GM21737 (cell line): ENCODE results near the gene DUSP23.

ENCODE experiments used
- ATAC-seq: cut with Tn5 transposase; IDR thresholded peaks from one replicate; pipeline ENCODE4 v1.9.1; 2021; ENCODE audit warnings: mild to moderate bottlenecking, moderate library complexity; ENCODE audit not compliant: unreplicated experiment

Gene DUSP23

DNA sequence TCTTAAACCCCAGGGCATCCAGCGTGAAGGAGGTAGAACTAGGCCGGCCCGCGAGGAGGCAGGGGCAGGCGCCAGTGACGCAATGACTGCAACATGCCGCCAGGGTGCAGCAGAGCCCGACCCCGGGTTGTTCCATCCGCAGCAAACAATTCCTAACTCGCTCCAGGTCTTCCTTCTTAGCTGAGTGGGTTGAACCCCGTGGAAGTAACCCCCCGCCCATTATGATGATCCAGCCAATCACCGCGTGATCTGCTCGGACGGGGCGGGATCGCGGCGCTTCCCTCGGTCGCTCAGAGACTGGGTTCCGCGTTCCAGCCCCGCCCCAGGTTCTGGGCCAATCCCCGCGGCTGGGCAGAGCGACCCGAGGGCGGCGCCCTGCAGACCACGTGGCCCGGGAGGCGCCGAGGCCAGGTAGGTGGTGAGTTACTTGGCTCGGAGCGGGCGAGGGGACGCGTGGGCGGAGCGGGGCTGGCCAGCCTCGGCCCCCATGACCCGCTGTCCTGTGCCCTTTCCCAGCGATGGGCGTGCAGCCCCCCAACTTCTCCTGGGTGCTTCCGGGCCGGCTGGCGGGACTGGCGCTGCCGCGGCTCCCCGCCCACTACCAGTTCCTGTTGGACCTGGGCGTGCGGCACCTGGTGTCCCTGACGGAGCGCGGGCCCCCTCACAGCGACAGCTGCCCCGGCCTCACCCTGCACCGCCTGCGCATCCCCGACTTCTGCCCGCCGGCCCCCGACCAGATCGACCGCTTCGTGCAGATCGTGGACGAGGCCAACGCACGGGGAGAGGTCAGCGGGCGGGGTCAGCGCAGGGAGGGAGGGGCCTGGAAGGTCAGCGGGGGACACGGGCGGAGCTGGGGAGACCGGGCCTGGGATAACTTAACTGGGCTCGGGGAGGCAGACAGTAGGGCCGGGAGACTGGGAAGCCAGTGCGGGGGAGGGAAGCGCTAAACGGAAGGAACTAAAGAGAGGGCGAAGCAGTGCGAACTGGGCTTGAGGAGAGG is at the start of gene DUSP23:
DUSP23 (plus strand) TSS at position 380 of the 1,000 bp plus-strand sequence; CDS start at position 519, 139 bp downstream.
- ATAC-seq = peak; percentile 97

DNA sequence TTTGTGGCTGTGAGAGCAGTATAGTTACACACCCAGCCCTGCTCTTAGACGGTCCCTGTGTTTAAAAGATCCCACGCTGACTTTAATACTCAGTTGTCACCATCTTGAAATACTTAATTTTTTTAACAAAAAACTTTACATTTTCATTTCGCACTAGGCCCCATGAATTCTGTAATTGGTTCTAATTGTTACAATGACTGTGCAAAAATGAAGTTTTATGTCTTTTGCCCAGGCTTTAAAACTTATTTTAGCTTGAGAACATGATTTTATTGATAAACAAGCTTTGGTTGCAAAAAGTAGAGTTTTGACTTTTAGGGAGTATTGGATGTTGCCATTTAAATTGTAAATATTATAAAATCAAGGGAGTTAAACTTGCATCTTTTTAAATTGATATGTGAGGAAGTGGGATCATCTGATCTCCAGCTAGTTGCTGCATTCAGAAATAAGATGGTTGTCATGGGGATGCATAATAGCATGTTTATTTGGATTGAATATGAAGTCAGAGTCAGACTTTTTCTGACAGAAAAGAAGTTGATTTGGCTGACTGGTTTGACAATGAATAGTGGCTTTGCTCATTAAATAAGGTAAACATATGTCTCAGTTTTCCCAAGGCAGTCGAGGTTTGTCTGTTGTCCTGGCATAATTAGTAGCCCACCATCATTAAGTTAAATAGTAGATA is 43.4 kb upstream of the DUSP23 start:
- ATAC-seq = no peak

DNA sequence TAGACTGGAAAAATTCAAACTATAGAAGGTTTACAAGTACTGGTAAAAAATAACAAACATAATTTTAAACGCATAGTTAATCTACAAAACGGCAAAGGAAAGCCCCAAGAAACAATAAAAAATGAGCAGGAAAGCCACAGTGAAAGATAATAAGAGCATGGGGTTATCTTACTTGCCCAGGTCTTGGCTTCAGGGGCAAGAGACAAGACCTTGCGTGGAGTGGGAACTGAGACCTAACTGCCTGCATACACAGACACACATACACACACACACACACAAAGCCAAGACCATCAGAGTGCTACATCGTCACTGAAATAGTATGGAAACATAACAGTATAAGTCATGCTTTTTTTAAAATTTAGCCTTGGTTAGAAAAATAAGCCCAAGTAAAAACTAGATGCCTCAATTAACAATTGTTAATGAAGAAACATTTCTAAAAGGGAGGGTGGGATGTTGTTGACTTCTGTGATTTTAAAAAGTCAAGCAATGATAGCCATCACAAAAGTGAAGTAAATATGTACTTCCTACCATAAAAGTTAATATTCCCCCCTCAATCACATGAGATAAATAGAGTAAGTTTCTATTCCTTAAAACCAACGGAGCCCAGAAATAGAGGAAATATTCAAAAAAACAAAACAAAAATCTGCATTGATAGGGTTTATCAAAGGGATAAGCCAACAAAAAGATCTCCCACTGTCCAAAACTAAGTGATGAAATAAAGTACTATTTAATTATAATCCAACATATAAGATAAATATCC is 36.9 kb upstream of the DUSP23 start:
- ATAC-seq = no peak

DNA sequence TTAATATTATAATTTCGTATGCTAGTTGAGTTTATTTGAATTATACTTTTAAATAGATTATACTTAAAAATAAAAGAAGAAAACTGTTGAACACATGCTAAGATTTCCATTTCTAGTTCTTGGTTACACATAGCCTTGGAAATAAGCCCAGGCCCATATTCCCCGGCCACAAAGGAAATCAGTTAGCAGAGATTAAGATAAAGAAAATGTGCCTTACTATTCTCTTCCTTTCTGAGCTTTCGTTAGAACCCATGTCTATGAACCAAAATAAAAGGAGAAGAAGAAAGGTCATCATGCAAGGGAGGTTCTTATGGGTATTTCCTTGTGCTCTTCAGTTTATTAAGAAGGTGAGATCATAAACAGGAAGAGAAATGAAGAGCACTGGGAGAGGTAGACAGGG is 34.1 kb upstream of the DUSP23 start:
- ATAC-seq = no peak

DNA sequence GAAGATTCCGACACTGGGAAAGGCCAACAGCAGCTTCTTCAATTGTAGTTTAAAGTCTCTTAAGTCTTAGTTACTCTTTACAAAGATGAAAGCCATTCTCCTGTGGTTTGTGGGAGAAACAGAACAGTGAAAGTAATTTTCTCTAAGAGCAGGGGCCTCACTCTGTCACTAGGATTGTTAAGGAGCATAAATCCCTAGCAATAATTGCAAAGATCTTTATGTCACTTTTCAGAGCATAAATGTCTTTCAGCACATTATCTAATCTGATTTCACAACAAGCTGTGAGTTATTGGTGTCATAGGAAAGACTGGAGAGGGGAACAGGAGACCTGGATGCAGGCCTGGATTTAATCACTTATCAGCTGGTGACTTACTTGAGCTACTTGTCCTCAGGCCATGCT is 32.4 kb upstream of the DUSP23 start:
- no peak for ATAC-seq

DNA sequence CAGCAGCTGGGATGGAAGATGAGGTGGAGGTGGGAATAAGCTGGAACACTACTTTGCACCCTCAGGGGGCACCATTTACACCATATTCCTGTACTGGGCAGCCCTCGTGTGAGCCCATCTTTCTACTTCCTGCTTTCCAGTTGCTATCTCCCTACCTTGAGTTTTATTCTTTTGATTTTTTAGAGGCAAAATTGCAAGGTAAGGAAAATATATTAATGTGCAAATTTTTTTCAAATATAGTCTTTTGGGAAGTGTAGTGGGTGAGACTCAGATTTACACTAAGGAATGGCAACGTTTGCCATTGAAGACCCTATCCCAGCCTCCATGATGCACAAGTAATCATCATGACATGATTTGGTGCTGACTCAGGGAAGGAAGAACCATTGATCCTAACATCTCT is 31.1 kb upstream of the DUSP23 start:
- ATAC-seq = no peak

DNA sequence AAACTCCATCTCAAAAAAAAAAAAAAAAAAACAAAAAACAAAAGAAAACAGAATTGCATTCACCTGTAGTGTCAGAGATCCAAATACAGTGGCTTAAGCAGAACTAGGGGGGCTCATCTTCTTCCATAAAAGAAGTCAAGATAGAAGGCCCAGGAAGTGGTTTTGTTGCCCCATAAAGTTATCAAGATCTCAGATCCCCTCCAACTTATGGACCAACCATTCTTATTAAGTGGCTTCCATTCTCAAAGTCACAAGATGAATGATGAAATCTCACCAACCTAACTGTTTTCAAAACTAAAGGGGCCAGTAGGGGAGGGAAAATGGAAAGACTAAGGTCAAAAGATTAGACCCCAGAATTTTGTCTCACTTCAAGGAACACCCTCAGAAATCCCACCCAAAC is 30.1 kb upstream of the DUSP23 start:
- ATAC-seq = no peak

DNA sequence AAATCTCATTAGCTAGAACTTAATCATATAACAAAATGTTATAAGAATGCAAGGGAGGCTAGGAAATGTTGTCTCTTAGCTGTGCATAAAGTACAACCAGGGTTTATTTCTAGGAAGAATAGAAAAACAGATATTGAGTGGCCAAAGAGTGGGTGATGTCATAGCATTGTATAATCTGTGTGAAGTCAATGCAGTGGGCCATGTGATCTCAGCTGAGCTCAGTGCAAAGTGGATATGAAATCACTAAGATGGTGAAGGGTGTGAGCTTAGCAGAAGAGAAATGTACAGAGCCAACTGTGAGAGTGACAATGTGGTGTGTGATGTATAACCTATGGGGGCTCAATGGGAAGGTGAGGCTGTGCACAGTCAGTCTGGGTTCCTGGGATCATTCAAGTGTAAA is 29.7 kb upstream of the DUSP23 start:
- no peak for ATAC-seq

DNA sequence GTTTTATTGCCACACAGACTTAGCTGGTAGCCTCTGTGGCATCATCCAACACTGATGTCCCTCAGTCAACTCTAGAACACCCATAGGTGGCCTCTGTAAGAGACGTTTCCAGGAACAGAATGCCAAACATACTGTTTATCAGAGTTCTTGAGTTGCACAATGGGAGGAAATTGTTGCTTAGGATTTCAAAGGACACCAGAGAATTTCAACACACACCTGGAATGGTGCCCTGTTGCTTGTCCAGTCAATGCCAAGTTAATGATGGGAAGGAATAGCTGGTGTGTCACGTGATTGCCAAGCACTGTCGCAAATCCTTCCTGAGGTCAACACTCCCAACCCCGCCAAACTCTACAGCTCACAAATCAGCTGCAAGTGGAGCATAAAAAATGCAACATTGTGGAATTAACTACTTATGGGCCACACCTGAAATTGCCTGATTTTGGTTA is 28.6 kb upstream of the DUSP23 start:
- ATAC-seq = no peak

DNA sequence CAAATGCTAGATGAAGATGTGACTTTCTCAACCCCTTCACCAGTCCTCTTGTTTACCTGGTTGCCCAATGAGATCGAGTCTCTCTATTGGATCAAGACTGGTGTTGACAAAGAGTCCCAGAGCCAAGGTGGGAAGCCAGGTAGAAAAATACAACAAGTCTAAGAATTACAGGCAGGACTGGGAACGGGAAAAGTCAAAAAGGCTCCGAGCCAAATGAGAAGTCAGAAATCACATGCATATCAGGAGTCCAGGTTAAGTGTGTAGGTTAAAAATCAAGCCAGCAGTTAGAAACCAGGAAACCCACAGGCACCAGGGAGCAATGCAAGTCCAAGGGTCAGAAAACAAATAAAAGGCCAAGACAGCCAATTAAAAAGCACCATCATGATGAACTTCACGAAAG is 27.4 kb upstream of the DUSP23 start:
- no peak for ATAC-seq

DNA sequence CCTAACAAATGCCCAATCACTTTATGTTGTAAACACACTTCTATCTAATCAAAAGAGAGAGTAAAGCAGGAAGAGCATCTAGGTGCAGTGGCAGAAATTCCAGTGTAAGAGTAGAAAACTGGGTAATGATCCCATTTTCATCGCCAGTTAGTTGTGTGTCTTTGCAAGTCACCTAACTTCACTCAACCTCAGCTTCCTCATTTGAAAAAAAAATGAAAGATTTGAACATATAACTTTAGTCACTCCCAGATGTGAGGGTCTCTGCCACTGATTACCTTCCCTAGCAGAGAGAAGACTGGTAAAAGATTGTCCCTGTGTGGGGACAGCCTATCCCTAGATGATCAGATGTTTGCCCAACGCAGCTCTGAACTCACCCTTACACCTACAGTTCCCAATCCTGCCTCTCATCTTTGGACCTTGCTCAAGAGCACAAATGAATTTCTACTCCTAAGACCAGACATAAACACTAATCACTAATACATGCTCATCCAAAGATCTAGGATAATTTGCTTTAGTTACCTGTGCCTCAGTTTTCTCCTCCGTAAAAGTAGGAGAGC is 25.2 kb upstream of the DUSP23 start:
- no peak for ATAC-seq

DNA sequence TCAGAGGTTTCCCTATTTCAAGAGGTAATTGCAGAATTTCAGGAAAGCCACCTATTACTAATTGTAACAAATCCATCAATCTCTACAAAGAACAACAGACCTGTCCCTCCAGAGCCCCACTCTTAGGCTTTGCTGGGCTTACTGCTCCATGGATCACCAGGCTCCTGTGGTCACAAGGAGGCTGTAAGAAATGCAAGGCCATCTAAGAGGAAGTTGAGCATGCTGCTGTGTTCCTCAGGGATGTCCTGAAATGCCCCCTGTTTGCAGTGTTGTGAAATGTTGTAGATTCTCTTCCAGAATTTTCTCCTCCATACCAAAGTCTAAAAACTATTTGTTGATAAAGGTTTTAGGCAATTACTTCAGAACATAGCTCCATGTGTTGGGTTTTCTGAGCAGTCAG is 24.4 kb upstream of the DUSP23 start:
- no peak for ATAC-seq

DNA sequence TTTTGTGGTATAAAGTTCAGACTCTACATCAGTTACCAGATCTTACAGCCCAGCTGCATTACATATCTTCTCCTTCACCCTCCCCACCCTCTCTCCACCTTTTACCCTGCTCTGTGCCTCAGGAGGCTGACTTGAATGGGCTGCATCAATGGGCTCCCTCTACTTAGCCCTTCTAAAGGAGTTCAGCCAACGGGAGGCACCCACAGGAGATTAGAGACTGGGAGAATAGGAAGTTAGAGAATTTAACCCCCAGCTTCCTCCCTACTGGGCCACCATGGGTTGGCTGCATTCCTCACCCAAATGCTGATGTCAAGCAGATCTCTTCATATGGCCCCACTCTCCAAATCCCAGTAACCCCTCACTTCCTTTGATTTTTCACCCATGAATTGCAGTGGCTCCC is 17.1 kb upstream of the DUSP23 start:
- ATAC-seq = no peak

DNA sequence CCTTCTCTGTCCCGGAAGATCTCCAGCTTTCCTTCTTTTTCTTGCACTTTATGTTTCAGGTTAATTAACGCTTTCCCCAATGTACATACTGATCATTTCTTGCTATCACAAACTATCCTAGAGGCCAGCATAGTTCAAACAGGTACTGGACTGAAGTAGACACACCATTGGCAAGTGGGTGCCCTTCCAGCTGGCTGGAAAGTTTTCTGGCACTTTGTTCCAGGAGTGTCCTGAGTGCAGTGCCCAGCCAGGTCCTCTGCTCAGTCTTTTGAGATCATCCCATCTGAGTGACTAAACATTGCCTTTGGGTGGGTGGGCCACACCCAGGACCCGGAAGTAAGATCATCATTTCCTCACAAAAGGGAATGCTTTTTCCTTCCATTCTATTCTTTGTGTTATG is 15.0 kb upstream of the DUSP23 start:
- no peak for ATAC-seq

DNA sequence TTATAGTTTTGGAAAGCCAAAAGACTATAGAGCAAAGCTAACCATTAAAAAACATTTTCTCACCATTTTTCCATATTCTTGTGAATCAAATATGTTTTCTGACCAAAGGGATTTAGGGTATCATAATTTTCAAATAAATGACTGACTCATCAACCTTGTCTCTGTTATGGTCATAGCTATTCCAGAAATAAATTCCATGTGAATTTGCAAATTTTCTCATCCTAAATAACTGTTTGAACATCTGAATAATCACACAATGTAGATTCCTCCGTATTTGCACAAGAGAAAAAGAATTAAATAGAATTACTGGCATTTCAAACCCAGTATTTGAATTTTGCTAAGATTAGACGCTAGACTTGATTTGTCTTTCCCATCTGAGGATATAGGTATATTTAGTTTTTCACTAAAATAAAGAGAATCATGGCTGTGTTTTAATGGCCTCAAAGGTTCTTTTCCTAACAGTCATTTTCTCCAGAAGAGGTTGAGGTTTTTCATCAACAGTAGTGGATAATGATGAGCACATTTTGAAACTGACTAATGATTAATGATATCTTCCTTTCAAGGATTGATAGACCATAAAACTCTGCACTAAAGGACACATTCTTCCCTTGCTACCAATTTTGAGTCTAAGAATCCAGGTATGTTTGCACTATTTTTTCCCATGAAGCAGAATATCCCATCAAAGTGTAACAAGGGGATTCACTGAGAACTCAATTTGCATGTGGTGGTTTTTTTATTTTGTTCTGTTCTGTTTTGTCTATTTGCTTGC is 9.5 kb upstream of the DUSP23 start:
- no peak for ATAC-seq

DNA sequence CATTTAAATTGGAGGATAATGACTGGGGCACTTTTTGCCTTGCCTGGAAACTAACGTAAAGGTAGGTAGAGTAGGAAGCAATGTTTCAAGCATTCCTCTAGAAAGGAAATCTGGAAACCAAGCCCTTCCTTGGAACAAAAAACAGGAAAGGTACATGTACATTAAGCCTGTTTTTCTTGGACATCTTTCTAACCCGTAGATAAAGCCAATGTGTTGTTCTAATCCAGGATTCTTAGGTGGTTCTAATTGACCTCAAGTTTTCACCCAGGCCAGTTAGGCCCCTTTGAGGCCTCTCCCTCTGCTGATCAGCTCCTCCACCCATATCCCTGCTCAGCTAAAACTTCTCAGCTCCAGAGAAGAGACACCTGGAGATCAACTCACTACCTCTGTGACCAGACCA is 6.3 kb upstream of the DUSP23 start:
- ATAC-seq = no peak

DNA sequence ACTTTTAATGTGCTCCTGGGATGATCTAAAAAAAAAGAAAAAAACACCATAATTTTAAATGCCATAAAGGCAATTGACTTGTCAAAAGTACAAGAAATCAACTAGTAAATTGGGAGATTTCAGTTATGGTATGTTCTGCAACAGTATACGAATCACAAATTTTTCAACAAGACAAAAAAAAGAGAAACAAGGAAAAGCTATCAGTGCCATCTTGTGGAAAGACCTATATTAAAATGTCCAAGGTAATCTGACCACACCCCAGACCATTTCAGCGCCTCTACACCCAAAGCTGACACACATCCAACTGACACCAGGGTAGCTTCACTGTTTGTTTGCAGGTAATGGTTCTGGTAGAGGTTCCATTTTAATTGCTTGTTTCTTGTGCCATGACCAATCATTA is 5.0 kb upstream of the DUSP23 start:
- no peak for ATAC-seq

DNA sequence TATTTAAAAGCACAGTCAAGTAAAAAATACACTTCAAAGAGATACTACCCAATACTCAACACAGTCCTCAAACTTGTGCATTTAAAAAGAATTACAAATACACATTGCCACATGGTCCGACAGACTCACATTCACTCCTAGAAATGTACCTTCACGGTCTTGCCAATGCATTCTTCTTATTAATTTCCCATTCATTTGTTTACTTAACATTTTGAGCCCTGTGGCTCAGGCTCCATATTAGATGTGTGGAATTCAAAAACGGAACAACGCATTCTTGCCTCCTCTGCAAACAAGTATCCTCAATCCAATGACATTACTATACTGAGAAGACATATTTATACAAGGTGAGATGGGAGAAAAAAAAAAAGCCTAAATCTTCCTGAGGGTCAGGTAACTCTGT is 2.5 kb upstream of the DUSP23 start:
- no peak for ATAC-seq

DNA sequence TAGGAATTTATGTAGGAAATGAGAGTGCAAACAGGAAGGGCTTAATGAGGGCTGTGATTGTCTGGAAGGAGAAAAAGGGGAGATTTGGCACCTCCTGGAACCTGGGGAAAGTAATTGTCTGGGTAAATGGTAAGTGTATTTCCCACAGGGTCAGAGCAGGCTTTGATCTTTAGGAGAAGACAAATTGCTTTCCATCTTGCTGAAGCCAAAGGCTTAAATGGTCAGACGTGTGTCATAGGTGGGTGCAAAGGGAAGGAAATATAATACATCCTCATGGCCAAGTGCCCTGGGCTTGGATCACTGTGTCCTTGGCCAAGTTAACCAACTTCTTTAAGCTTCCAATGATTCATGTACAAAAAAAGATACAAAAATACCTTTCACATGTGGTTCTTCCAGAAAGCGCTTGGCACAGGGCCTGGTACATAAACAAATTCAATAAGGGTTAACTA is 1.3 kb upstream of the DUSP23 start:
- ATAC-seq = no peak

DNA sequence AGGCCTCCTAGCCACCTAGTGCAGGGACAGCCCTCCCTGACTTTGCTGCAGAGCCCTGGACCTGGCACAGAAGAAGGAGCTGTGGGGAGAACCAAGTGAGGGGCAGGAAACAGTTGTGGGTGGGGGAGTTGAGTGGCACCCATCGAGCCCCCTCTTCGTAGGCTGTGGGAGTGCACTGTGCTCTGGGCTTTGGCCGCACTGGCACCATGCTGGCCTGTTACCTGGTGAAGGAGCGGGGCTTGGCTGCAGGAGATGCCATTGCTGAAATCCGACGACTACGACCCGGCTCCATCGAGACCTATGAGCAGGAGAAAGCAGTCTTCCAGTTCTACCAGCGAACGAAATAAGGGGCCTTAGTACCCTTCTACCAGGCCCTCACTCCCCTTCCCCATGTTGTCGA is 1.2 kb downstream of the DUSP23 start:
- ATAC-seq = no peak
